H9 (cell line): Measurements from ENCODE around the gene PITPNM1. TPM values are rescaled to one million over a fixed set of nuclear protein-coding genes. Genes with fewer than 3 reads are reported as not detected.

Experiments
- DNase-seq: peaks from one replicate; pipeline ENCODE4 v3.0.0-alpha.2; 2017
- H2AFZ ChIP-seq: one replicate; pipeline ENCODE4 v1.6.1; 2013; ENCODE audit warnings: mild to moderate bottlenecking, low read length, control low read depth, moderate library complexity
- H2AK5ac ChIP-seq: 2 replicates; pipeline ENCODE4 v1.6.1; 2013; ENCODE audit warnings: low read length, control low read depth, mixed read lengths; ENCODE audit not compliant: insufficient read length
- H2BK120ac ChIP-seq: one replicate; pipeline ENCODE4 v1.6.1; 2013; ENCODE audit warnings: low read depth, mild to moderate bottlenecking, low read length, control low read depth, inconsistent platforms; ENCODE audit not compliant: poor library complexity, severe bottlenecking
- H2BK12ac ChIP-seq: 2 replicates; pipeline ENCODE4 v1.6.1; 2013; ENCODE audit warnings: low read length, control low read depth, mixed read lengths, low read depth; ENCODE audit not compliant: insufficient read length
- H2BK15ac ChIP-seq: 2 replicates; pipeline ENCODE4 v1.6.1; 2013; ENCODE audit warnings: low read depth, low read length, control low read depth
- H2BK20ac ChIP-seq: one replicate; pipeline ENCODE4 v1.6.1; 2013; ENCODE audit warnings: low read depth, mild to moderate bottlenecking, low read length, control low read depth, inconsistent platforms; ENCODE audit not compliant: poor library complexity, severe bottlenecking
- H2BK5ac ChIP-seq: 2 replicates; pipeline ENCODE4 v1.6.1; 2013; ENCODE audit warnings: low read length, control low read depth, mixed read lengths; ENCODE audit not compliant: insufficient read length
- H3K14ac ChIP-seq: 2 replicates; pipeline ENCODE4 v1.6.1; 2013; ENCODE audit warnings: low read length, control low read depth; ENCODE audit not compliant: insufficient read depth
- H3K18ac ChIP-seq: 2 replicates; pipeline ENCODE4 v1.6.1; 2013; ENCODE audit warnings: low read depth, mild to moderate bottlenecking, mixed read lengths, low read length, control low read depth; ENCODE audit not compliant: insufficient read length
- H3K23ac ChIP-seq: 2 replicates; pipeline ENCODE4 v1.6.1; 2013; ENCODE audit warnings: low read length, control low read depth, mixed read lengths, low read depth; ENCODE audit not compliant: insufficient read length
- H3K23me2 ChIP-seq: 2 replicates; pipeline ENCODE4 v1.6.1; 2013; ENCODE audit warnings: low read depth, mild to moderate bottlenecking, mixed read lengths, low read length, control low read depth; ENCODE audit not compliant: insufficient read length, poor library complexity, severe bottlenecking
- H3K27ac ChIP-seq: 2 replicates; pipeline ENCODE4 v1.5.1; 2013; ENCODE audit warnings: low read length, control low read depth, mixed read lengths, low read depth; ENCODE audit not compliant: insufficient read length
- H3K27me3 ChIP-seq: 2 replicates; pipeline ENCODE4 v1.6.1; 2013; ENCODE audit warnings: low read length, control low read depth, inconsistent platforms; ENCODE audit not compliant: insufficient read depth
- H3K4ac ChIP-seq: 2 replicates; pipeline ENCODE4 v1.6.1; 2013; ENCODE audit warnings: low read depth, mild to moderate bottlenecking, control low read depth, inconsistent platforms, low read length, moderate library complexity
- H3K4me1 ChIP-seq: 2 replicates; pipeline ENCODE4 v1.6.1; 2013; ENCODE audit warnings: low read length, control low read depth, inconsistent platforms; ENCODE audit not compliant: insufficient read depth
- H3K4me2 ChIP-seq: 2 replicates; pipeline ENCODE4 v1.6.1; 2013; ENCODE audit warnings: low read length, control low read depth, mixed read lengths; ENCODE audit not compliant: insufficient read length, insufficient read depth
- H3K56ac ChIP-seq: 2 replicates; pipeline ENCODE4 v1.6.1; 2013; ENCODE audit warnings: low read depth, mild to moderate bottlenecking, mixed read lengths, low read length, control low read depth; ENCODE audit not compliant: insufficient read length
- H3K79me1 ChIP-seq: 2 replicates; pipeline ENCODE4 v1.6.1; 2013; ENCODE audit warnings: low read depth, mild to moderate bottlenecking, moderate library complexity, low read length, control low read depth, inconsistent platforms; ENCODE audit not compliant: insufficient read depth, poor library complexity, severe bottlenecking
- H3K79me2 ChIP-seq: 2 replicates; pipeline ENCODE4 v1.6.1; 2013; ENCODE audit warnings: low read length, control low read depth, inconsistent platforms; ENCODE audit not compliant: insufficient read depth
- H3K9ac ChIP-seq: 2 replicates; pipeline ENCODE4 v1.6.1; 2013; ENCODE audit warnings: low read length, control low read depth, mixed read lengths; ENCODE audit not compliant: insufficient read length; ENCODE audit errors: extremely low read depth
- H3K9me3 ChIP-seq: one replicate; pipeline ENCODE4 v1.6.1; 2013; ENCODE audit warnings: low read depth, low read length, inconsistent platforms; ENCODE audit not compliant: control insufficient read depth
- H3T11ph ChIP-seq: one replicate; pipeline ENCODE4 v1.6.1; 2013; ENCODE audit warnings: mild to moderate bottlenecking, low read length, control low read depth, inconsistent platforms
- H4K20me1 ChIP-seq: one replicate; pipeline ENCODE4 v1.6.1; 2013; ENCODE audit not compliant: control insufficient read depth, insufficient read length, insufficient read depth
- H4K5ac ChIP-seq: 2 replicates; pipeline ENCODE4 v1.6.1; 2013; ENCODE audit warnings: low read depth, mild to moderate bottlenecking, mixed read lengths, low read length, control low read depth; ENCODE audit not compliant: insufficient read length
- H4K8ac ChIP-seq: replicated peaks from 2 replicates; pipeline ENCODE4 v1.6.1; 2013; ENCODE audit warnings: low read length, control low read depth, mixed read lengths, low read depth; ENCODE audit not compliant: insufficient read length
- H4K91ac ChIP-seq: 2 replicates; pipeline ENCODE4 v1.6.1; 2013; ENCODE audit warnings: low read depth, mild to moderate bottlenecking, moderate library complexity, mixed read lengths, low read length, control low read depth; ENCODE audit not compliant: insufficient read length
- H3K27ac Mint-ChIP-seq, 3 experiments: 2 replicates in 2 of 3; 3 replicates in 1 of 3; pipeline ENCODE4 v1.8.0; 2020 to 2021; ENCODE audit warnings: mixed read lengths in 3 of 3, mild to moderate bottlenecking in 1 of 3, moderate library complexity in 1 of 3
- H3K27me3 Mint-ChIP-seq: 2 replicates; pipeline ENCODE4 v1.8.0; 2021; ENCODE audit warnings: low read depth, mild to moderate bottlenecking, moderate library complexity, mixed read lengths
- H3K36me3 Mint-ChIP-seq, 3 experiments: 2 replicates in 2 of 3; 3 replicates in 1 of 3; pipeline ENCODE4 v1.8.0; 2020 to 2021; ENCODE audit warnings: low read depth in 3 of 3, mixed read lengths in 3 of 3; ENCODE audit not compliant: insufficient read depth in 1 of 3
- H3K4me1 Mint-ChIP-seq, 2 experiments: 2 replicates each; pipeline ENCODE4 v1.8.0; 2020; ENCODE audit warnings: mixed read lengths in 2 of 2
- H3K4me3 Mint-ChIP-seq, 2 experiments: 2 replicates in 1 of 2; 3 replicates in 1 of 2; pipeline ENCODE4 v1.8.0; 2020 to 2021; ENCODE audit warnings: mild to moderate bottlenecking in 2 of 2, mixed read lengths in 2 of 2, moderate library complexity in 1 of 2
- H3K9me3 Mint-ChIP-seq, 2 experiments: 2 replicates in 1 of 2; 3 replicates in 1 of 2; pipeline ENCODE4 v1.8.0; 2020; ENCODE audit warnings: mild to moderate bottlenecking in 2 of 2, mixed read lengths in 2 of 2, moderate library complexity in 1 of 2
- WGBS: extraction: QIAGEN DNeasy Blood & Tissue Kit; methylation state at CpG from one replicate; pipeline ENCODE4 v1.1.7; 2013; ENCODE audit warnings: missing lambda C conversion rate, low lambda C conversion rate, mixed read lengths; ENCODE audit not compliant: insufficient read length; ENCODE audit errors: extremely low coverage; 5-methylcytosine and 5-hydroxymethylcytosine counted together
- total RNA-seq: library from RNA; stranded (reverse); gene quantifications from 2 replicates; pipeline ENCODE4 v1.2.1, GENCODE V29; 2021
- TF ChIP-seq, protein P1 (sequence below): fragments of 200-600 bp; sonication (generic); conservative IDR thresholded peaks from 3 replicates; pipeline ENCODE4 v1.8.0; 2021; ENCODE audit warnings: antibody characterized with exemption, mild to moderate bottlenecking

The PITPNM1 gene
- total RNA-seq, 1 experiment from 2014 or later = 43.5 TPM

- H4K5ac ChIP-seq = no peak within 1 kb of the TSS
- H3K27me3 Mint-ChIP-seq = peaks cover 27% of the 10 kb centered on the region
- no peak within 1 kb of the TSS for H2AFZ ChIP-seq
- no peak within 1 kb of the TSS; the same call in 1 of the 2 replicates for H3K14ac ChIP-seq
- H3T11ph ChIP-seq = no peak within 1 kb of the TSS
- H3K79me1 ChIP-seq = no peaks in the 10 kb centered on the region
- H3K9ac ChIP-seq = no peak within 1 kb of the TSS
- no peaks in the 10 kb centered on the region for H3K23me2 ChIP-seq
- H3K9me3 ChIP-seq = no peaks in the 10 kb centered on the region
- peak within 1 kb of the TSS; percentile 54; the same call in 1 of the 2 replicates for H2BK15ac ChIP-seq
- no peak within 1 kb of the TSS for H2BK20ac ChIP-seq
- no peaks in the 10 kb centered on the region for H3K27me3 ChIP-seq
- no peak within 1 kb of the TSS for H2BK5ac ChIP-seq
- no peak within 1 kb of the TSS for H3K18ac ChIP-seq
- no peaks in the 10 kb centered on the region; a peak in 1 of 4 replicates for H3K4me1 Mint-ChIP-seq
- H4K20me1 ChIP-seq = no peaks in the 10 kb centered on the region
- H4K91ac ChIP-seq = no peak within 1 kb of the TSS
- TF ChIP-seq, protein P1, sequence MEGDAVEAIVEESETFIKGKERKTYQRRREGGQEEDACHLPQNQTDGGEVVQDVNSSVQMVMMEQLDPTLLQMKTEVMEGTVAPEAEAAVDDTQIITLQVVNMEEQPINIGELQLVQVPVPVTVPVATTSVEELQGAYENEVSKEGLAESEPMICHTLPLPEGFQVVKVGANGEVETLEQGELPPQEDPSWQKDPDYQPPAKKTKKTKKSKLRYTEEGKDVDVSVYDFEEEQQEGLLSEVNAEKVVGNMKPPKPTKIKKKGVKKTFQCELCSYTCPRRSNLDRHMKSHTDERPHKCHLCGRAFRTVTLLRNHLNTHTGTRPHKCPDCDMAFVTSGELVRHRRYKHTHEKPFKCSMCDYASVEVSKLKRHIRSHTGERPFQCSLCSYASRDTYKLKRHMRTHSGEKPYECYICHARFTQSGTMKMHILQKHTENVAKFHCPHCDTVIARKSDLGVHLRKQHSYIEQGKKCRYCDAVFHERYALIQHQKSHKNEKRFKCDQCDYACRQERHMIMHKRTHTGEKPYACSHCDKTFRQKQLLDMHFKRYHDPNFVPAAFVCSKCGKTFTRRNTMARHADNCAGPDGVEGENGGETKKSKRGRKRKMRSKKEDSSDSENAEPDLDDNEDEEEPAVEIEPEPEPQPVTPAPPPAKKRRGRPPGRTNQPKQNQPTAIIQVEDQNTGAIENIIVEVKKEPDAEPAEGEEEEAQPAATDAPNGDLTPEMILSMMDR = no peak
- H3K23ac ChIP-seq = no peak within 1 kb of the TSS
- no peak for DNase-seq
- H3K79me2 ChIP-seq = no peaks in the 10 kb centered on the region
- H2BK12ac ChIP-seq = no peak within 1 kb of the TSS
- no peak within 1 kb of the TSS for H3K56ac ChIP-seq
- H4K8ac ChIP-seq = no peak within 1 kb of the TSS
- H3K4me1 ChIP-seq = no peaks in the 10 kb centered on the region
- H3K36me3 Mint-ChIP-seq = no peaks in the 10 kb centered on the region; a peak in 2 of 7 replicates
- H3K4me3 Mint-ChIP-seq = no peak within 1 kb of the TSS
- H3K27ac Mint-ChIP-seq = no peak within 1 kb of the TSS
- H2AK5ac ChIP-seq = no peak within 1 kb of the TSS
- H3K4me2 ChIP-seq = no peak within 1 kb of the TSS
- no CpG with 5 or more reads among the region's 23 CpGs for WGBS
- H3K9me3 Mint-ChIP-seq = peaks cover 0 to 2% of the 10 kb centered on the region in 2 experiments; a peak in 1 of 5 replicates
- no peak within 1 kb of the TSS for H3K4ac ChIP-seq
- H3K27ac ChIP-seq = no peak within 1 kb of the TSS
- no peak within 1 kb of the TSS for H2BK120ac ChIP-seq
These were observed 17.8 kb upstream of the PITPNM1 start, which contains the start of gene CABP2 for GRCh38 chr11:67522844-67523555. TSS of gene CABP2 (minus strand) at chr11:67523446. CDS start at chr11:67523326, 120 bp downstream.
